IMR-90 (cell line): ENCODE data around the gene NCK1. TPM values are rescaled to one million over a fixed set of nuclear protein-coding genes. Genes with fewer than 3 reads are reported as not detected.

ENCODE experiments used
- ATAC-seq: fragments of 200-7000 bp; cut with Tn5 transposase; 2 replicates; pipeline ENCODE4 v1.9.1; 2020; ENCODE audit warnings: low read depth, mild to moderate bottlenecking, moderate library complexity
- BruUV-seq: library from RNA; stranded (reverse); fragments of 400-500 nt; replicated peaks from 2 replicates; lab custom pipeline; 2021; lab: Mats Ljungman, UMichigan
- CTCF ChIA-PET: fragments of 300-600 bp; formaldehyde crosslinking; extraction: SDS; loops from one replicate; lab custom pipeline; 2021; ENCODE audit warnings: antibody characterized with exemption; lab: Yijun Ruan, JAX
- POLR2A ChIA-PET: fragments of 300-600 bp; sonication (Branson Sonifier 250); formaldehyde crosslinking; loops from one replicate; lab custom pipeline; 2022; ENCODE audit warnings: antibody characterized with exemption; ENCODE audit not compliant: unreplicated experiment; lab: Charles Lee
- DNase-seq: peaks from one replicate; pipeline ENCODE4 v3.0.0; 2013
- H2AFZ ChIP-seq: replicated peaks from 2 replicates; pipeline ENCODE3; 2013; ENCODE audit warnings: low read length, mild to moderate bottlenecking; ENCODE audit not compliant: poor library complexity
- H2AK5ac ChIP-seq: 2 replicates; pipeline ENCODE4 v1.6.1; 2013; ENCODE audit warnings: low read depth, low read length, inconsistent platforms
- H2AK9ac ChIP-seq: replicated peaks from 2 replicates; pipeline ENCODE3; 2013; ENCODE audit warnings: mild to moderate bottlenecking, low read depth, low read length, moderate library complexity; ENCODE audit not compliant: poor library complexity
- H2BK120ac ChIP-seq: 2 replicates; pipeline ENCODE4 v1.6.1; 2013; ENCODE audit warnings: low read depth, low read length, inconsistent platforms
- H2BK15ac ChIP-seq: 3 replicates; pipeline ENCODE4 v1.6.1; 2013; ENCODE audit warnings: low read depth, low read length, inconsistent platforms
- H2BK20ac ChIP-seq: 2 replicates; pipeline ENCODE4 v1.6.1; 2013; ENCODE audit warnings: low read depth, mild to moderate bottlenecking, inconsistent platforms, low read length, moderate library complexity
- H2BK5ac ChIP-seq: 2 replicates; pipeline ENCODE4 v1.6.1; 2013; ENCODE audit warnings: mild to moderate bottlenecking, low read depth, low read length, inconsistent platforms; ENCODE audit not compliant: poor library complexity, severe bottlenecking
- H3K14ac ChIP-seq: replicated peaks from 2 replicates; pipeline ENCODE4 v1.6.1; 2013; ENCODE audit warnings: low read depth, low read length, inconsistent platforms
- H3K18ac ChIP-seq: 2 replicates; pipeline ENCODE4 v1.6.1; 2013; ENCODE audit warnings: low read depth, low read length, control low read depth
- H3K23ac ChIP-seq: 2 replicates; pipeline ENCODE4 v1.6.1; 2013; ENCODE audit warnings: low read depth, low read length, inconsistent platforms
- H3K27ac ChIP-seq: 2 replicates; pipeline ENCODE4 v1.5.1; 2013; ENCODE audit warnings: mild to moderate bottlenecking, control low read depth, low read length; ENCODE audit not compliant: insufficient read depth
- H3K27me3 ChIP-seq: 2 replicates; pipeline ENCODE4 v1.6.1; 2013; ENCODE audit warnings: low read length; ENCODE audit not compliant: control insufficient read depth, insufficient read depth
- H3K36me3 ChIP-seq: 2 replicates; pipeline ENCODE4 v1.6.1; 2013; ENCODE audit warnings: low read length, mixed read lengths; ENCODE audit not compliant: control insufficient read depth, insufficient read depth
- H3K4ac ChIP-seq: 2 replicates; pipeline ENCODE4 v1.6.1; 2013; ENCODE audit warnings: low read depth, low read length, inconsistent platforms
- H3K4me1 ChIP-seq: 2 replicates; pipeline ENCODE4 v1.6.1; 2013; ENCODE audit warnings: low read length, mixed read lengths; ENCODE audit not compliant: control insufficient read depth, insufficient read depth
- H3K4me2 ChIP-seq: 2 replicates; pipeline ENCODE4 v1.6.1; 2013; ENCODE audit warnings: low read depth, mild to moderate bottlenecking, control low read depth, low read length, moderate library complexity
- H3K4me3 ChIP-seq: 2 replicates; pipeline ENCODE4 v1.5.1; 2013; ENCODE audit warnings: low read depth, mild to moderate bottlenecking, control low read depth, low read length, moderate library complexity; ENCODE audit not compliant: insufficient read depth
- H3K56ac ChIP-seq: 2 replicates; pipeline ENCODE4 v1.6.1; 2013; ENCODE audit warnings: low read length, inconsistent platforms; ENCODE audit not compliant: insufficient read depth; ENCODE audit errors: extremely low read depth
- H3K79me1 ChIP-seq, 2 experiments: 2 replicates each; pipeline ENCODE4 v1.6.1; 2013; ENCODE audit warnings: low read length in 2 of 2, inconsistent platforms in 1 of 2, low read depth in 1 of 2
- H3K9ac ChIP-seq: 2 replicates; pipeline ENCODE4 v1.6.1; 2013; ENCODE audit warnings: low read depth, low read length, control low read depth
- H3K9me1 ChIP-seq: 2 replicates; pipeline ENCODE4 v1.6.1; 2013; ENCODE audit warnings: low read length, inconsistent platforms; ENCODE audit not compliant: insufficient read depth
- H3K9me3 ChIP-seq: 2 replicates; pipeline ENCODE4 v1.6.1; 2013; ENCODE audit warnings: low read length; ENCODE audit not compliant: control insufficient read depth, insufficient read depth
- H4K20me1 ChIP-seq: 2 replicates; pipeline ENCODE4 v1.6.1; 2013; ENCODE audit warnings: low read length, inconsistent platforms; ENCODE audit not compliant: insufficient read depth
- H4K5ac ChIP-seq: 2 replicates; pipeline ENCODE4 v1.6.1; 2013; ENCODE audit warnings: mild to moderate bottlenecking, low read depth, low read length, control low read depth
- H4K8ac ChIP-seq, 2 experiments: 2 replicates each; pipeline ENCODE4 v1.6.1; 2013; ENCODE audit warnings: low read depth in 2 of 2, low read length in 2 of 2, control low read depth in 1 of 2, inconsistent platforms in 1 of 2
- H4K91ac ChIP-seq: 2 replicates; pipeline ENCODE4 v1.6.1; 2013; ENCODE audit warnings: low read depth, low read length, inconsistent platforms; ENCODE audit not compliant: insufficient read depth
- BHLHE40 ChIP-seq: fragments of 150-350 bp; IDR thresholded peaks from 2 replicates; pipeline ENCODE4 v1.6.1; 2016; ENCODE audit warnings: mild to moderate bottlenecking, low read depth, low read length
- CEBPB ChIP-seq: IDR thresholded peaks from 2 replicates; pipeline ENCODE4 v1.6.1; 2012; ENCODE audit warnings: low read depth, low read length, improper control_type of control experiment
- ELK1 ChIP-seq: fragments of 150-350 bp; IDR thresholded peaks from 2 replicates; pipeline ENCODE4 v1.6.1; 2016; ENCODE audit warnings: low read depth, mild to moderate bottlenecking, low read length, moderate library complexity, borderline replicate concordance
- FOS ChIP-seq: fragments of 150-350 bp; IDR thresholded peaks from 2 replicates; pipeline ENCODE4 v1.6.1; 2016; ENCODE audit warnings: low read depth, low read length
- MAZ ChIP-seq: IDR thresholded peaks from 2 replicates; pipeline ENCODE4 v1.6.1; 2012; ENCODE audit warnings: low read depth, mild to moderate bottlenecking, low read length, improper control_type of control experiment, moderate library complexity, borderline replicate concordance
- WGBS, 2 experiments: methylation state at CpG; one replicate each; pipeline versions ENCODE4 v1.1.5 to v1.1.7; 2013; ENCODE audit warnings: missing lambda C conversion rate in 2 of 2; ENCODE audit not compliant: insufficient read length in 1 of 2; ENCODE audit errors: extremely low coverage in 2 of 2; 5-methylcytosine and 5-hydroxymethylcytosine counted together
- dilution Hi-C: fragments of 300-500 bp; cut with HindIII; formaldehyde crosslinking; loops from one replicate; pipeline ENCODE4 v1.14.3; 2018; ENCODE audit warnings: low sequenced_read_pairs; ENCODE audit not compliant: unreplicated experiment
- in situ Hi-C: fragments of 300-500 bp; cut with MboI; formaldehyde crosslinking; loops from 3 replicates; pipeline ENCODE4 v1.14.3; 2019; ENCODE audit warnings: low sequenced_read_pairs, inconsistent platforms, mixed read lengths
- intact Hi-C: fragments of 100-400 bp; cut with micrococcal nuclease; formaldehyde crosslinking; loops from 2 replicates; pipeline ENCODE4 v1.10.0; 2022
- polyA plus RNA-seq, 3 experiments: library from polyadenylated mRNA; depleted of rRNA; stranded (reverse); fragments of >200 nt; gene quantifications; 2 replicates each; pipeline ENCODE4 v1.2.3, GENCODE V29; 2012; ENCODE audit warnings: low replicate concordance in 1 of 3
- total RNA-seq: library from RNA; depleted of rRNA; stranded (reverse); fragments of >200 nt; gene quantifications from 2 replicates; pipeline ENCODE4 v1.2.3, GENCODE V29; 2012

The NCK1 gene
- total and polyA plus RNA-seq, 2 of the 4 experiments (the other 2 are of a cell fraction), result 23.7 to 24.3 TPM

- Histone ChIP-seq H3K27me3 (no peaks in the 10 kb centered on the region), H3K9me1 (0 out of 2 replicates have a peak, but pooled peaks cover 10% of the 10 kb centered on the region), H3K56ac (peak overlapping the region; percentile 40; the same call in 1 of the 2 replicates), H2BK120ac (0 out of 2 replicates have a peak overlapping the region, but pooled peaks have one; percentile 54), H2AFZ (peak overlapping the region; percentile 95), H3K23ac (peak overlapping the region; percentile 87; the same call in 1 of the 2 replicates), H3K4me1 (peaks cover 4% of the 10 kb centered on the region), H2AK5ac (peak overlapping the region; percentile 33; the same call in 1 of the 2 replicates), H3K36me3 (no peaks in the 10 kb centered on the region), H3K18ac (peak overlapping the region; percentile 30; the same call in 1 of the 2 replicates), H3K9me3 (no peaks in the 10 kb centered on the region), H3K14ac (peak overlapping the region; percentile 77), H3K27ac (peak overlapping the region; percentile 75), H4K8ac (peak overlapping the region in 1 of 2 experiments; percentile 82; a peak in 1 of 4 replicates), H3K9ac (peak overlapping the region; percentile 51), H2BK20ac (peak overlapping the region; percentile 57; the same call in 1 of the 2 replicates), H3K4ac (peak overlapping the region; percentile 66), H2BK5ac (peak overlapping the region; percentile 69), H4K91ac (peak overlapping the region; percentile 60; the same call in 1 of the 2 replicates), H4K5ac (0 out of 2 replicates have a peak overlapping the region, but pooled peaks have one; percentile 18), H3K4me3 (peak overlapping the region; percentile 48), H2AK9ac (peak overlapping the region; percentile 81), H2BK15ac (no peak overlapping the region), H3K4me2 (peak overlapping the region; percentile 93), H4K20me1 (peaks cover 11% of the 10 kb centered on the region), H3K79me1 (peaks cover 5 to 19% of the 10 kb centered on the region in 2 experiments)
- peak; percentile 76 for ATAC-seq
- TF ChIP-seq BHLHE40, result no peak
- TF ChIP-seq CEBPB, result no peak
- no peak; the same call in 1 of the 2 replicates for TF ChIP-seq MAZ
- TF ChIP-seq FOS, result peak; percentile 77; the same call in 1 of the 2 replicates
- TF ChIP-seq ELK1, result no peak
- in situ Hi-C loops, result no loop called here
- intact Hi-C loops, result loop anchor here (1.0 to 2.0 kb wide), 3 partner anchors 33 to 195 kb away; partner anchors contain the start of gene STAG1
- BruUV-seq, result no TSS peak
- ChIA-PET CTCF (no interaction called here), POLR2A (no interaction called here)
- dilution Hi-C loops, result no loop called here
- WGBS, 2 experiments, result 0% methylated on average over 13 of the region's 21 CpGs; no CpG with 5 or more reads in 1 of the 2 experiments
- DNase-seq, result peak; percentile 89
Measured at GRCh38 chr3:136819392-136819730, 42.6 kb upstream of the NCK1 start.
